ENCODE data around the gene NPAS3.

The NPAS3 gene

DNA sequence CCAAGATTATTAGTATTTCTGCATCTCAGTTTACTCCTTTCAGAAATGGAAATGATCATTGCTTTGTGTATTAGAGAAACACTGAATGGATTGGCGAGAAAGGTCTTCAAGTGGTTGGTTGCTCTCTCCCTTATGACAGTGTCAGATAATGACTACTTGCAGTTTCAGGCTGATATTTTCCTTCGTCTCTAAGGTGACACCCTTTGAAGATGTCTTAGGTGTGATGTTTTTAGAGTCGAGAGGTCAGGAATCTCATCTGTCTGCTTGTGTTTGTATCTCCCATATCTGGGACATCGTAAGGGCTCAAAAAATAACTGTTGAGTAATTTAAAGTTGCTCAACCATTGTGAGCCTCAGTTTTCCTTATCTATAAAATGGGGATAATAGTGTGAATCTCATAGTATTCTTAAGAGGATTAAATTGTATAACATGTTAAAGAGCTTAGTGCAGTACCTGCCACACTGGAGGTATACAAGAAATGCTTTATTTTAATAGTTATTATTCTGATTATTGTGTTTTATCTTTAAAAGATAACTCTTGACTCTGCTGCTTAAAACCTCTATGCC lies 40.1 kb downstream of the NPAS3 start:
- H3K4me3 Mint-ChIP-seq, result no peak overlapping the region
- TF ChIP-seq, protein P1, sequence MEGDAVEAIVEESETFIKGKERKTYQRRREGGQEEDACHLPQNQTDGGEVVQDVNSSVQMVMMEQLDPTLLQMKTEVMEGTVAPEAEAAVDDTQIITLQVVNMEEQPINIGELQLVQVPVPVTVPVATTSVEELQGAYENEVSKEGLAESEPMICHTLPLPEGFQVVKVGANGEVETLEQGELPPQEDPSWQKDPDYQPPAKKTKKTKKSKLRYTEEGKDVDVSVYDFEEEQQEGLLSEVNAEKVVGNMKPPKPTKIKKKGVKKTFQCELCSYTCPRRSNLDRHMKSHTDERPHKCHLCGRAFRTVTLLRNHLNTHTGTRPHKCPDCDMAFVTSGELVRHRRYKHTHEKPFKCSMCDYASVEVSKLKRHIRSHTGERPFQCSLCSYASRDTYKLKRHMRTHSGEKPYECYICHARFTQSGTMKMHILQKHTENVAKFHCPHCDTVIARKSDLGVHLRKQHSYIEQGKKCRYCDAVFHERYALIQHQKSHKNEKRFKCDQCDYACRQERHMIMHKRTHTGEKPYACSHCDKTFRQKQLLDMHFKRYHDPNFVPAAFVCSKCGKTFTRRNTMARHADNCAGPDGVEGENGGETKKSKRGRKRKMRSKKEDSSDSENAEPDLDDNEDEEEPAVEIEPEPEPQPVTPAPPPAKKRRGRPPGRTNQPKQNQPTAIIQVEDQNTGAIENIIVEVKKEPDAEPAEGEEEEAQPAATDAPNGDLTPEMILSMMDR (IDR thresholded peaks at IDR 0.05; ENCODE audit: unreplicated experiment in 3 of 3), result no peak
- H3K27ac Mint-ChIP-seq, result no peak overlapping the region
- H3K9me3 Mint-ChIP-seq, result no peaks in the 10 kb centered on the region
- peaks cover 3% of the 10 kb centered on the region for H3K27me3 Mint-ChIP-seq (ENCODE audit: low read depth)
- H3K36me3 Mint-ChIP-seq (ENCODE audit: low read depth), result no peaks in the 10 kb centered on the region
- peaks cover 7% of the 10 kb centered on the region for H3K4me1 Mint-ChIP-seq

DNA sequence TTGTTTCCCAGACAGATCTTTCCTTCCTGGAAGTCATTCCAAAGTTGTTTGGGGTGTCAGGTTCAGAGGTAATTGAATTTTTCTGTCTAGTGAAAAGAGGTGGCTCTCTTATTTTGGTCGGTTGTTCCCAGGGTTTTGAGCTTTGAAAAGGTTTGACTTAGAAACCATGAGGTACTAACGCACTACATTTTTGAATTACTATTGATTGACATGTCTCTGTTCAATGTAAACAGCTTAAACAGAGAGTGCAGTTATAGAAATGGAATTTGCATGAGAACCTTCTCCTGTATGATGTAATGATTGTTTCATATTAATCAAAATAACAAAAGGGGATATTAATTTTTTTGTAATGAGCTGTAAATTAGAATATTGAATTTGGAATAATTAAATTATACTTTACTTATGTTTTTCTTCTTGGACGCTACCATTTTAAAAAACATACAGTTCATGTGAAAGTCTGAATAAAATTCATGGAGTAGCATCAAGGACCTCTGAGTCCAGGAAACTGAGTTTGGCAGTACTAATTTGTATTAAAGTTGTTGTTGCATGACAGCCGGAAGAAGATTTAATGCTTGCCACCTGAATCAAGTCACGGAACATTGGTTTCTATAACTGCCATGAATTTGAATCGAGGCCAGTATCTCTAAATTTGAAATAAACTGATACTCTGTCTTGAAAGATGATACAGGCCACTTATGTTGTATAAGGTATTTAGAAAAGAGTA lies 41.7 kb downstream of the NPAS3 start:
- TF ChIP-seq, protein P1 (IDR thresholded peaks at IDR 0.05; ENCODE audit: unreplicated experiment in 3 of 3), result no peak
- H3K9me3 Mint-ChIP-seq, result no peaks in the 10 kb centered on the region
- H3K36me3 Mint-ChIP-seq (ENCODE audit: low read depth), result no peaks in the 10 kb centered on the region
- H3K27ac Mint-ChIP-seq, result peak overlapping the region in 1 of 3 experiments; percentile 37
- H3K4me3 Mint-ChIP-seq, result no peak overlapping the region
- peaks cover under 1% of the 10 kb centered on the region for H3K27me3 Mint-ChIP-seq (ENCODE audit: low read depth)
- peaks cover 12% of the 10 kb centered on the region for H3K4me1 Mint-ChIP-seq

DNA sequence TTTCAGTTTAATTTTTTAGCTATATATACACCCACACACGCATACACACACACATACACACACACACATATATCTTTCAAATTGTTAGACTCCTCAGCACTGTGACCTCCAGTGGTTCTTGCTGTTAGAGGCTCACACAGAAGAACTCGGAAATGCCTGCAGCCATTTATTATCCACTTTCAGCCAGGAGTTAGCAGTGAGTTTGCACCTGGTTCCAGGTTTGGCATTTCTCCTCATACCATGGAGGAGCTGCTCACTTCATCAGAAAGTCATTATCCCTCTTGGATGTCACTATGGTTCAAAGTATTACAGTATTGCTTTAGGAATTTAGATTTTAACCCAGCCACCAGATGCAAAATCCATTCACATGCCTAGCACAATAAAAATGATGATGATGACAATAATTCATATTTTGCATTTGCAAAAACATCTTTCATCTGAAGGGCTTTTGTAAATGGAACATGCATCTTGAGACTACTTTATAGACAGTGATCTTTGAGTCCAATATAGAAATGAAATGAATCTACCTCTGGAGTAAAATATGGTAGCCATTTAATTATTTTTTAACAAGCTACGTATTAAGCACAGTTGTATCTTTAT lies 42.3 kb downstream of the NPAS3 start:
- Mint-ChIP-seq H3K36me3 (ENCODE audit: low read depth) (no peaks in the 10 kb centered on the region), H3K27me3 (ENCODE audit: low read depth) (no peaks in the 10 kb centered on the region), H3K27ac (peak overlapping the region in 1 of 3 experiments; percentile 37), H3K4me1 (peaks cover 12% of the 10 kb centered on the region), H3K4me3 (no peak overlapping the region), H3K9me3 (no peaks in the 10 kb centered on the region)
- TF ChIP-seq, protein P1 (IDR thresholded peaks at IDR 0.05; ENCODE audit: unreplicated experiment in 3 of 3), result no peak

DNA sequence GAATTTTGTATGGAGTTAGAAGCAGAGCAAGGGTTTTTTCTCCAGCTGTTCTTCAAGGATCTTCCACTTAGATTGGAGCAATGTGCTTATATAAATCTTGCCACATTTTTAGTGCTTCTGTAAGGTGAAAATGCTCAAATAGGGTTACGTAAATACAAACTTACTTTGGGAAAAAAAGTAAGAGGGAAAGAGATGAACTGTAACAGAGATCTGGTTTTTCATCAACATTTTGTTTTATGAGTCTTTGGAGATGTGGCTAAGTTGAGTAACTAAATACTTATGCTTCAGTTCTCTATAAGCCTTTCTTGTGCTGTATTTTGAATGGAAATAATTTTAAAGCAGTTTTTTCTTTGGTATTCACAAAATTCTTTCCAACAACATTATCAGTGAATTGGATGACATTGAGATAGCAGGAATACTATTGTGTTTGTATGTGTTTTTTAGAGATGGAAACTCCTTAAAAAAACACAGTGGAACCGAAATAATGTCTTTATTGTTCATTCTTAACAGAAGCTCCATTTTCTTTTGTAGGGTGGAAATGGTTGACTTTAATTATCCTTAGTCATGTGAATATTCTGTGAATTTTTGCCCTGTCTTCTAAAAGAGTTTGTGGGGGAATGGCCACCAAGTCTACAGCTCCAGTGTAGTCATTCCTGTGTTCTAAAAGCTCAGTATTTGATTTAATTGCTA lies 45.7 kb downstream of the NPAS3 start:
- no peaks in the 10 kb centered on the region for H3K27me3 Mint-ChIP-seq (ENCODE audit: low read depth)
- peaks cover 17% of the 10 kb centered on the region for H3K4me1 Mint-ChIP-seq
- peaks cover 3% of the 10 kb centered on the region for H3K9me3 Mint-ChIP-seq

GRCh38 chr14:32985866-32986265 lies 47.2 kb downstream of the NPAS3 start:
- Mint-ChIP-seq H3K36me3 (ENCODE audit: low read depth) (no peaks in the 10 kb centered on the region), H3K27me3 (ENCODE audit: low read depth) (no peaks in the 10 kb centered on the region), H3K4me3 (no peak overlapping the region), H3K27ac (no peak overlapping the region), H3K9me3 (peaks cover 3% of the 10 kb centered on the region), H3K4me1 (peaks cover 13% of the 10 kb centered on the region)
- TF ChIP-seq, protein P1 (IDR thresholded peaks at IDR 0.05; ENCODE audit: unreplicated experiment in 3 of 3), result no peak

More for the DNA sequence above, 45.7 kb downstream of the NPAS3 start:
- Mint-ChIP-seq H3K36me3 (ENCODE audit: low read depth) (no peaks in the 10 kb centered on the region), H3K4me3 (no peak overlapping the region), H3K27ac (peak overlapping the region in 1 of 3 experiments; percentile 2)
- TF ChIP-seq, protein P1 (IDR thresholded peaks at IDR 0.05; ENCODE audit: unreplicated experiment in 3 of 3), result no peak

Data from nephron (organoid).